Lower leg skin (tissue), 4 donors: ENCODE results near the gene IQCH. TPM values are rescaled to one million over a fixed set of nuclear protein-coding genes. Genes with fewer than 3 reads are reported as not detected.
"Not testable (repeated sequence)": the region's sequence is repeated elsewhere in the genome, so short reads cannot be mapped to it uniquely, and the experiment has no call there.

Experiments used
- DNase-seq, 2 donors: peaks; one replicate each; pipeline ENCODE4 v3.0.0-alpha.2; 2019; ENCODE audit warnings: low spot score in 2 of 2
- H3K4me3 ChIP-seq: fragments of 200-600 bp; sonication (generic); 2 replicates; pipeline ENCODE4 v1.5.1; 2017; ENCODE audit warnings: mild to moderate bottlenecking, low read depth; ENCODE audit not compliant: poor library complexity, severe bottlenecking
- POLR2A ChIP-seq, 2 donors: fragments of 450-650 bp; IDR thresholded peaks; one replicate each; pipeline ENCODE4 v1.6.1; 2016 to 2017; ENCODE audit warnings: antibody characterized with exemption in 2 of 2, mild to moderate bottlenecking in 1 of 2, moderate library complexity in 1 of 2
- WGBS, 2 donors: methylation state at CpG; one replicate each; pipeline ENCODE4 v1.1.5; 2018; 5-methylcytosine and 5-hydroxymethylcytosine counted together
- intact Hi-C: fragments of 100-400 bp; cut with DNase I; formaldehyde crosslinking; loops from one replicate; pipeline ENCODE4 v1.15.0; 2023; ENCODE audit warnings: low total_unique reads
- total RNA-seq, 4 donors: library from RNA; depleted of rRNA; stranded (reverse); fragments of >200 nt; gene quantifications; one replicate each; pipeline ENCODE4 v1.1.0, GENCODE V29; 2016
- TF ChIP-seq, protein P1 (sequence below), 3 donors: fragments of 450-650 bp; IDR thresholded peaks; one replicate each; pipeline ENCODE4 v1.5.1; 2016; ENCODE audit warnings: antibody characterized with exemption in 3 of 3, mild to moderate bottlenecking in 3 of 3, moderate library complexity in 2 of 3

The IQCH gene
- total RNA-seq, 4 donors from 2014 or later, result 0.17 to 1.6 (median 0.94) TPM

DNA sequence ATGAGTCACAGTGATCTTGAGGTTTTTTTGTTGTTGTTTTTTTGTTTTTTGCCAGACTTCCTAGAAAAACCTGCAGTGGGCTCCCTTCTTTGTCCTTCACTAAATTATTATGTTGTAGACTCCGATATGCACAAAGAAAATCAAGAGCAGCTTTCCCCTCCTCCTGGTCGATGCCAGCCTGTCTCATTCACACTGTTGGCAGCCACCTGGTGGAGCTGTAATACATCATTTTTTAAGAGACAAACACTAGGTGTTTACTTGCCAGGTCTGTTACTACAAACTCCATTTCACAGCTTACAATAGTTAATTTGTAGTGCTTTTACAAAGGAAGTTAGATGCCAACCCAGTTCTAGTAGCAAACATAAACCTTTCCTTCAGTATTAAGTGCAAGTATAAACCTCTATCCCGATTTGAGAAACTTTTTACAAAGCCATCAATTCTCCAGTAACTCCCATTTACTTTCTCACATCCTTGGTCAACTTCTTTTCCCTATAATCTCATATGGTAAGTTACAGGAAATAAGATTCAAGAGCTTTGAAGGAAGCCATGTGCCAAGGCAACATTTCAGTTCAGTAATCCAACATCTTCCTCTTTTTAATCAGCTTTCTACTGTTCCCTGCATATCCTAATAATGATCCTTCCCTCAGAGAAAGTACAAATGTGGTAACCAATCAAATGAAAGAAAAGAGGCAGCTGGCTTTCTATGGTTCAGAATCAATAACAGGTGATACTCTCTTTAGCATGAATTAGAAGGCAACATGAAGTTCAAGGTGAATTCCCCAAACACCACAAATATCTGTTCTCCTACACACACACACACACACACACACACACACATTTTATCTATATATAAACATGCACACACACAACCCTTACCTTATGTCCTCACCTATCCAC is 14.1 kb upstream of the IQCH start:
- 33 to 36% methylated on average over 3 of the region's 3 CpGs for WGBS, 2 donors
- H3K4me3 ChIP-seq, result no peak overlapping the region
- TF ChIP-seq POLR2A (IDR thresholded peaks at IDR 0.05), result no peak
- TF ChIP-seq, protein P1, sequence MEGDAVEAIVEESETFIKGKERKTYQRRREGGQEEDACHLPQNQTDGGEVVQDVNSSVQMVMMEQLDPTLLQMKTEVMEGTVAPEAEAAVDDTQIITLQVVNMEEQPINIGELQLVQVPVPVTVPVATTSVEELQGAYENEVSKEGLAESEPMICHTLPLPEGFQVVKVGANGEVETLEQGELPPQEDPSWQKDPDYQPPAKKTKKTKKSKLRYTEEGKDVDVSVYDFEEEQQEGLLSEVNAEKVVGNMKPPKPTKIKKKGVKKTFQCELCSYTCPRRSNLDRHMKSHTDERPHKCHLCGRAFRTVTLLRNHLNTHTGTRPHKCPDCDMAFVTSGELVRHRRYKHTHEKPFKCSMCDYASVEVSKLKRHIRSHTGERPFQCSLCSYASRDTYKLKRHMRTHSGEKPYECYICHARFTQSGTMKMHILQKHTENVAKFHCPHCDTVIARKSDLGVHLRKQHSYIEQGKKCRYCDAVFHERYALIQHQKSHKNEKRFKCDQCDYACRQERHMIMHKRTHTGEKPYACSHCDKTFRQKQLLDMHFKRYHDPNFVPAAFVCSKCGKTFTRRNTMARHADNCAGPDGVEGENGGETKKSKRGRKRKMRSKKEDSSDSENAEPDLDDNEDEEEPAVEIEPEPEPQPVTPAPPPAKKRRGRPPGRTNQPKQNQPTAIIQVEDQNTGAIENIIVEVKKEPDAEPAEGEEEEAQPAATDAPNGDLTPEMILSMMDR (IDR thresholded peaks at IDR 0.05), result no peak
- DNase-seq, result no peak
- intact Hi-C loops, result no loop called here

DNA sequence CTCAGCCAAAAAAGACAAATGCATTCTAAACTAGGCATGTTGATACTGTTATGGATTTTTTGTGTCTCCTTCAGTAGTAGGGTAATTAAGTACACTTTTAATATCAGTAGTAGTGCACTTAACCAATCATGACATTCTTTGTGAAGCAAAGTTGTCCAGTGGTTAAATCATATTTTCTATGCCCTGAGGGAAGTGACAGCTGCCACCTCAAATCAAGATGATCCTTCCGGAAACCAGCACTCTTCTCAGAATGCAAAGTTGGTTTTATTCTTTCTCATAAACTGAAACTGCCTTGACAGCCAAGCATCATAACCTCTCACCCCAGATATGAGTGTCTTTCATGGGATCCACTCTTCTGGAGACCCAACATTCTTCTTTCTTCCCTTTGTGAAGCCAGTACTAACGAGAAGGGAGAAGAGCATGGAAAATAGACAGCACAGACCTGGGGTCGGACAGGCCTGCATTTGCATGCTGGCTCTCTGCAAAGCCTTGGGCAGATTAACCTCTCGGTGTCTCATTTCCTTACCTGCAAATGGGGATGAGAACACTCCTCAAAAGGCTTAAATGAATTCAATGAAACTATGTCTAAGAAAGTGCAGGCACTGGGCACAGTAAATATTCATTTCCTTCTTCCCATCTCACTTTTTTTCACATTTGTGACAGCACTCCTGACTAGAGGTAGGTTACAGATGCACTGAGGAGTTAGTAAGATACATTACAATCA is 13.3 kb upstream of the IQCH start:
- DNase-seq, result no peak
- WGBS, 2 donors, result 43 to 52% methylated on average over 4 of the region's 4 CpGs
- intact Hi-C loops, result no loop called here

DNA sequence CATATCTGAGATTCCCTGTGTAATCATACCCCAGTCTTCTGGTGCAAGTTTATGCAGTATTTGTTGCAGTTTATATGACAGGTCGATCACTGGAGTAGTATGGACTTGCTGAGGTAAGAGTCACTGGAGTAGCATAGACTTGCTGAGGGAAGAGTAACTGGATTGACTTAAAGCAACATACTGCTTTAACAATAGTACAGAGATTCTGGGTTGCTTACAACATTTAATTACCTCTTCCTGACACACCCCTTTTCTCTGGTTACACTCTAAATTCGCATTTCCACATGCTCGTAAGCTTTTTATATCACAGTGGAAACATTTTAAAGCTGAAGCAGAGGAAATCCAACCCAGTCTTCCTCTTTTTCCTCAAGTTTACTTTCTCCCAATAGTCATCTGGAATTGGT is 11.9 kb upstream of the IQCH start:
- no peak for TF ChIP-seq POLR2A (IDR thresholded peaks at IDR 0.05)
- TF ChIP-seq, protein P1 (IDR thresholded peaks at IDR 0.05), result no peak
- 14 to 20% methylated on average over 3 of the region's 3 CpGs for WGBS, 2 donors
- intact Hi-C loops, result no loop called here
- no peak overlapping the region for H3K4me3 ChIP-seq
- no peak for DNase-seq

More for the DNA sequence above, 13.3 kb upstream of the IQCH start:
- TF ChIP-seq POLR2A (IDR thresholded peaks at IDR 0.05), result no peak
- TF ChIP-seq, protein P1 (IDR thresholded peaks at IDR 0.05), result no peak
- no peak overlapping the region for H3K4me3 ChIP-seq

DNA sequence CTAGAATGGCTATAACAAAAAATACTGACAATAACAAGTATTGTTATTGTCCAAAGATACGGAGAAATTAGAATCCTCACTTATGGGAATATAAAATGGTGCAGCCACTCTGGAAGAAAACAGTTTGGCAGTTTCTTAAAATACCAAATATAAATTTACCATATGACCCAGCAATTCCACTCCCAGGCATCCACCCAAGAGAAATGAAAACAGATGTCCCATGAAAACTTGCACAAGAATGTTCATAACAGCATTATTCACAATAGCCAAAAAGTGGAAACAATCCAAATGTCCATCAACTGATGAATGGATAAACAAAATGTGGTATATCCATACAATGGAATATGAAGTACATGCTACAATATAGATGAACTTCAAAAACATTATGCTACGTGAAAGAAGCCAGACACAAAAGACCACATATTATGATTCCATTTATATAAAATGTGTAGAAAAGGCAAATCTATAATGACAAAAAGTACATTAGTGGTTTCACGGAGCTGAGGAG is 9.6 kb upstream of the IQCH start:
- 93 to 96% methylated on average over 3 of the region's 3 CpGs for WGBS, 2 donors
- TF ChIP-seq, protein P1 (IDR thresholded peaks at IDR 0.05), result no peak
- TF ChIP-seq POLR2A (IDR thresholded peaks at IDR 0.05), result no peak
- no peak overlapping the region for H3K4me3 ChIP-seq
- DNase-seq, result no peak
- intact Hi-C loops, result no loop called here

DNA sequence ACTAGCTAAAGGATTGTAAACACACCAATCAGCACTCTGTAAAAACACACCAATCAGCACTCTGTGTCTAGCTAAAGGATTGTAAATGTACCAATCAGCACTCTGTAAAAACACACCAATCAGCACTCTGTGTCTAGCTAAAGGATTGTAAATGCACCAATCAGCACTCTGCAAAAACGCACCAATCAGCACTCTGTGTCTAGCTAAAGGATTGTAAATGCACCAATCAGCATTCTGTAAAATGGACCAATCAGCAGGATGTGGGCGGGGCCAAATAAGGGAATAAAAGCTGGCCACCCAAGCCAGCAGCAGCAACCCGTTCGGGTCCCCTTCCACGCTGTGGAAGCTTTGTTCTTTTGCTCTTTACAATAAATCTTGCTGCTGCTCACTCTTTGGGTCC is 8.0 kb upstream of the IQCH start:
- DNase-seq, intact Hi-C loops, H3K4me3 ChIP-seq: not testable (repeated sequence)
- WGBS, 2 donors, result 97 to 99% methylated on average over 5 of the region's 5 CpGs

DNA sequence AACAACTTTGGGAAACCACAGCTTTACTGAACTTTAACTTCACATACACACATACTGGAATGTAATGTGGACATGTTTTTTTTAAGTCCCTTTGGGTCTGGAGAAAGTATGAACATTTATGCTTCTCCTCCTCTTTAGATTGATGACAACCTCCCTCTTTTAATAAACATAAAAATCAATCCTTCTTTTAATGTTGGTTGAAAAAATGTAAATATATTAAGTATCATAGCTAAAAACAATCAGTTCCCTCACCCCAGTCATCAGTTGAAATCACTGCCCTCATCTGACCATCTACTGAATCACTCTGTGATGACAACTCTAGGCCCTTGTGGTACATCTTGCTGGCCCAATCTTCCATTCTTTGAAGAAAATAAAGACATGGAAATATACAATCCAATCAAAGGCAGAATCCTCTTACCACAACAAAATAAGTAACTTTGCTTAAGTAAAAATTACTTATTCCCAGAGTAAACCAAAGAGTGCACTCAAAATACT is 6.5 kb upstream of the IQCH start:
- no peak for DNase-seq

More for the DNA sequence above, 6.5 kb upstream of the IQCH start:
- intact Hi-C loops, result no loop called here
- H3K4me3 ChIP-seq, result no peak overlapping the region
- TF ChIP-seq POLR2A (IDR thresholded peaks at IDR 0.05), result no peak
- TF ChIP-seq, protein P1 (IDR thresholded peaks at IDR 0.05), result no peak
